ENCODE data around the gene SBF2.
A peak's percentile ranks its signal among the peaks of the same experiment; 100 is the strongest.
"Not testable (repeated sequence)": the region's sequence is repeated elsewhere in the genome, so short reads cannot be mapped to it uniquely, and the experiment has no call there.

SBF2 gene

GRCh38 chr11:9955391-9955790, 338.6 kb downstream of the SBF2 start:
- DNase-seq (ENCODE audit: low read depth), result no peak
- TF ChIP-seq CTCF (conservative IDR thresholded peaks at IDR 0.05; ENCODE audit: low read depth, low read length), result no peak
- H3K4me3 ChIP-seq (ENCODE audit: low read depth, low read length), result no peak overlapping the region

- H3K4me3 ChIP-seq (ENCODE audit: low read depth, low read length), result no peak overlapping the region
- TF ChIP-seq CTCF (conservative IDR thresholded peaks at IDR 0.05; ENCODE audit: low read depth, low read length), result no peak
- peak; percentile 70 for DNase-seq (ENCODE audit: low read depth)
These were observed 339.9 kb downstream of the SBF2 start for GRCh38 chr11:9953994-9954626.

GRCh38 chr11:9952511-9953196, 341.4 kb downstream of the SBF2 start:
- no peak for DNase-seq (ENCODE audit: low read depth)
- H3K4me3 ChIP-seq (ENCODE audit: low read depth, low read length), result no peak overlapping the region
- TF ChIP-seq CTCF (conservative IDR thresholded peaks at IDR 0.05; ENCODE audit: low read depth, low read length), result no peak

GRCh38 chr11:9951807-9952206, 342.2 kb downstream of the SBF2 start:
- H3K4me3 ChIP-seq (ENCODE audit: low read depth, low read length), result no peak overlapping the region
- peak; percentile 10 for DNase-seq (ENCODE audit: low read depth)
- TF ChIP-seq CTCF (conservative IDR thresholded peaks at IDR 0.05; ENCODE audit: low read depth, low read length), result no peak

GRCh38 chr11:9950462-9950861, 343.6 kb downstream of the SBF2 start:
- no peak overlapping the region for H3K4me3 ChIP-seq (ENCODE audit: low read depth, low read length)
- no peak for DNase-seq (ENCODE audit: low read depth)
- no peak for TF ChIP-seq CTCF (conservative IDR thresholded peaks at IDR 0.05; ENCODE audit: low read depth, low read length)

- H3K4me3 ChIP-seq (ENCODE audit: low read depth, low read length), result no peak overlapping the region
- DNase-seq (ENCODE audit: low read depth), result no peak
- no peak for TF ChIP-seq CTCF (conservative IDR thresholded peaks at IDR 0.05; ENCODE audit: low read depth, low read length)
These were observed 346.7 kb downstream of the SBF2 start for GRCh38 chr11:9947231-9947864.

- not testable (repeated sequence) for H3K4me3 ChIP-seq (ENCODE audit: low read depth, low read length); DNase-seq (ENCODE audit: low read depth)
These were observed 348.3 kb downstream of the SBF2 start for GRCh38 chr11:9945680-9946079.
